ENCODE data around the gene ARID1B. TPM values are rescaled to one million over a fixed set of nuclear protein-coding genes. Genes with fewer than 3 reads are reported as not detected.
A peak's percentile ranks its signal among the peaks of the same experiment; 100 is the strongest.

Gene ARID1B
- total RNA-seq, 1 experiment from 2014 or later, result 42.8 TPM

GRCh38 chr6:157063176-157063905 lies 286.2 kb downstream of the ARID1B start:
- CTCF ChIA-PET, result interaction anchor here (1.2 kb wide), 1 partner anchor 17 kb away, joined by 3 read pairs; no protein-coding TSS in a partner anchor

GRCh38 chr6:157063923-157064322 lies 286.7 kb downstream of the ARID1B start:
- peak overlapping the region; percentile 67 for H3K4me2 ChIP-seq
- DNase-seq, result no peak
- no peak overlapping the region for H2AFZ ChIP-seq
- intact Hi-C loops (cut with micrococcal nuclease; ENCODE audit: unreplicated experiment), result loop anchor here (10.0 kb wide), 1 partner anchor 81 kb away; no protein-coding TSS in a partner anchor
- POLR2A ChIA-PET (ENCODE audit: unreplicated experiment), result interaction anchor here (0.7 kb wide), 1 partner anchor 255 kb away, joined by 3 read pairs; no protein-coding TSS in a partner anchor
- 0 out of 2 replicates have a peak, but pooled peaks cover 24% of the 10 kb centered on the region for H3K79me2 ChIP-seq (ENCODE audit: low read depth)
- no peaks in the 10 kb centered on the region for H3K9me2 ChIP-seq (ENCODE audit: insufficient read depth)
- H3K4me1 ChIP-seq (replicated peaks; ENCODE audit: insufficient read depth), result peaks cover 46% of the 10 kb centered on the region
- H3K4me3 ChIP-seq, result no peak overlapping the region
- H3K27me3 ChIP-seq (ENCODE audit: insufficient read depth, low read depth), result no peaks in the 10 kb centered on the region
- H3K9me3 ChIP-seq (ENCODE audit: insufficient read depth, low read depth), result 0 out of 2 replicates have a peak, but pooled peaks cover 3% of the 10 kb centered on the region
- CTCF ChIA-PET, result no interaction called here
- H4K20me1 ChIP-seq (ENCODE audit: insufficient read depth), result no peaks in the 10 kb centered on the region
- H3F3A ChIP-seq (ENCODE audit: insufficient read depth, low read depth), result peaks cover 21% of the 10 kb centered on the region
- no peaks in the 10 kb centered on the region for H3K36me3 ChIP-seq (ENCODE audit: low read depth)
- H3K27ac ChIP-seq, result peak overlapping the region; percentile 86
- no TSS peak for BruUV-seq (replicated peaks)
- TF ChIP-seq EZH2 (IDR thresholded peaks at IDR 0.05; ENCODE audit: low read depth), result no peak
- TF ChIP-seq CTCF (conservative IDR thresholded peaks at IDR 0.05), result no peak

More at GRCh38 chr6:157063176-157063905, 286.2 kb downstream of the ARID1B start:
- Histone ChIP-seq H3K27ac (peak overlapping the region; percentile 86), H3K27me3 (ENCODE audit: insufficient read depth, low read depth) (no peaks in the 10 kb centered on the region), H4K20me1 (ENCODE audit: insufficient read depth) (no peaks in the 10 kb centered on the region), H3K4me1 (replicated peaks; ENCODE audit: insufficient read depth) (peaks cover 40% of the 10 kb centered on the region), H2AFZ (no peak overlapping the region), H3K4me3 (peak overlapping the region; percentile 5; the same call in 1 of the 2 replicates), H3K4me2 (peak overlapping the region; percentile 67), H3F3A (ENCODE audit: insufficient read depth, low read depth) (peaks cover 21% of the 10 kb centered on the region), H3K79me2 (ENCODE audit: low read depth) (0 out of 2 replicates have a peak, but pooled peaks cover 24% of the 10 kb centered on the region), H3K9me3 (ENCODE audit: insufficient read depth, low read depth) (0 out of 2 replicates have a peak, but pooled peaks cover 3% of the 10 kb centered on the region), H3K36me3 (ENCODE audit: low read depth) (no peaks in the 10 kb centered on the region), H3K9me2 (ENCODE audit: insufficient read depth) (no peaks in the 10 kb centered on the region)
- DNase-seq, result peak; percentile 14 to 92
- no TSS peak for BruUV-seq (replicated peaks)
- TF ChIP-seq CTCF (conservative IDR thresholded peaks at IDR 0.05), result no peak
- no peak for TF ChIP-seq EZH2 (IDR thresholded peaks at IDR 0.05; ENCODE audit: low read depth)
- intact Hi-C loops (cut with micrococcal nuclease; ENCODE audit: unreplicated experiment), result loop anchor here (10.0 kb wide), 1 partner anchor 81 kb away; no protein-coding TSS in a partner anchor
- POLR2A ChIA-PET (ENCODE audit: unreplicated experiment), result interaction anchor here (0.7 kb wide), 1 partner anchor 255 kb away, joined by 3 read pairs; no protein-coding TSS in a partner anchor

- H3F3A ChIP-seq (ENCODE audit: insufficient read depth, low read depth), result peaks cover 21% of the 10 kb centered on the region
- DNase-seq, result no peak
- no peaks in the 10 kb centered on the region for H3K9me2 ChIP-seq (ENCODE audit: insufficient read depth)
- no peak overlapping the region for H2AFZ ChIP-seq
- H3K4me2 ChIP-seq, result peak overlapping the region; percentile 67; the same call in 1 of the 2 replicates
- no peak overlapping the region for H3K4me3 ChIP-seq
- no peaks in the 10 kb centered on the region for H3K27me3 ChIP-seq (ENCODE audit: insufficient read depth, low read depth)
- no peaks in the 10 kb centered on the region for H4K20me1 ChIP-seq (ENCODE audit: insufficient read depth)
- intact Hi-C loops (cut with micrococcal nuclease; ENCODE audit: unreplicated experiment), result loop anchor here (10.0 kb wide), 1 partner anchor 80 kb away; no protein-coding TSS in a partner anchor
- H3K79me2 ChIP-seq (ENCODE audit: low read depth), result peaks cover 24% of the 10 kb centered on the region; the same call in 1 of the 2 replicates
- H3K36me3 ChIP-seq (ENCODE audit: low read depth), result no peaks in the 10 kb centered on the region
- peaks cover 51% of the 10 kb centered on the region for H3K4me1 ChIP-seq (replicated peaks; ENCODE audit: insufficient read depth)
- 0 out of 2 replicates have a peak, but pooled peaks cover 3% of the 10 kb centered on the region for H3K9me3 ChIP-seq (ENCODE audit: insufficient read depth, low read depth)
- POLR2A ChIA-PET (ENCODE audit: unreplicated experiment), result no interaction called here
- CTCF ChIA-PET, result no interaction called here
- no peak overlapping the region for H3K27ac ChIP-seq
- no peak for TF ChIP-seq CTCF (conservative IDR thresholded peaks at IDR 0.05)
- TF ChIP-seq EZH2 (IDR thresholded peaks at IDR 0.05; ENCODE audit: low read depth), result no peak
- no TSS peak for BruUV-seq (replicated peaks)
Measured at GRCh38 chr6:157064502-157064901, 287.3 kb downstream of the ARID1B start.

Data from PC-9 (cell line).